ENCODE measurements around the gene MYOC.
"Not testable (repeated sequence)": the region's sequence is repeated elsewhere in the genome, so short reads cannot be mapped to it uniquely, and the experiment has no call there.

The MYOC gene

DNA sequence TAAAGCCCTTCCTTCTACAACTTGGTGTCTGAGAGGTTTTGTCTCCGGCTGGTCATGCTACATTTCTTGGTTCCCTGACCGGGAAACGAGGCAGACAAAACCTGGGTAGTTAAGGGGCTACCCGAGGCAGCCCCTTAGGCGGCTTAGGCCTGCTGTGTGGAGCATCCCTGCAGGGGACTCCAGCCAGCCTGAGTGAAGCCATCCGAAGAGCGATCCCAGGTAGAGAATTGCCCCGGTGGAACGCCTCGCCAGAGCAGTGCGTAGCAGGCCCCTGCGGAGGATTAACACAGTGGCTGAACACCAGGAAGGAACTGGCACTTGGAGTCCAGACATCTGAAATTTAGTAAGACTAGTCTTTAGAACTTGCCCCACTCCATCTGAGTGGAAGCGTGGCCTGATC, 51.6 kb downstream of the MYOC start:
- DNase-seq: no peak

GRCh38 chr1:171600310-171600709, 52.2 kb downstream of the MYOC start:
- not testable (repeated sequence) for DNase-seq

DNA sequence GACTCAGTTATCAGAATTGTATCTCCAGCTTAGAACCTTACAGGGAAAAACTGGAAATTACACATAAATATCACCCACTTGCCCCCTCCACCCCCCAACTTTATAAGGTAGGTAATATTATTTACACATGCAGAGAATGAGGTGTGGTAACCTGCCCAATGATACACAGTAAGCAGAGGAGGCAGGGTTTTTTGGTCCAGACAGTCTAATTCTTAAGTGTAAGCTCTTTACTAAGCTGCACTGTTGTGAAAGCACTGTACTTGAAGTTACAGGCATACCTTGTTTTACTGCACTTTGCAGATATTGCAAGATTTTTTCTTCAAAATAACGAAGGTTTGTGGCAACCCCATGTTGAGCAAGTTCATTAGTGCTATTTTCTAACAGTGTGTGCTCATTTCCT, 55.3 kb downstream of the MYOC start:
- no peak for DNase-seq

DNA sequence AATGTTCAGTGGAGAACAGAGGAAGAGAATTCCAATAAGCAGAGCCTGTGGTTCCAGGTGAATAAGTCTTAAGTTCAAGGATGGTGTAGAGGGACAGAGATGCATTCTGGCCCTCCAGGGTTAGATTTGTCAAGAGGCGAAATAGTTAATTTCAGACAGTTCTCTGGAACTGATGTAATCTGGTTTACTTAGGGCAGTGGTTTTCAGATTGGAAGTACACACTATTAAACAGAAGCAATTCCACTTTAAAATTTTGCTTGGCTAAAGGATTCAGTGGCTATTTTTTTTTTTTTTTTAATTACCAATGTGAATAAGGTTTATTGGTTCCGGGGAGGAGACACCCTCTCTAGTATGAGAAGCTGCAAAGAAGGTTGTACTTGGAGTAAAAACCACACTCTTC, 55.8 kb downstream of the MYOC start:
- no peak for DNase-seq

- no peak for DNase-seq
Measured at GRCh38 chr1:171596119-171596518, 56.4 kb downstream of the MYOC start.

DNA sequence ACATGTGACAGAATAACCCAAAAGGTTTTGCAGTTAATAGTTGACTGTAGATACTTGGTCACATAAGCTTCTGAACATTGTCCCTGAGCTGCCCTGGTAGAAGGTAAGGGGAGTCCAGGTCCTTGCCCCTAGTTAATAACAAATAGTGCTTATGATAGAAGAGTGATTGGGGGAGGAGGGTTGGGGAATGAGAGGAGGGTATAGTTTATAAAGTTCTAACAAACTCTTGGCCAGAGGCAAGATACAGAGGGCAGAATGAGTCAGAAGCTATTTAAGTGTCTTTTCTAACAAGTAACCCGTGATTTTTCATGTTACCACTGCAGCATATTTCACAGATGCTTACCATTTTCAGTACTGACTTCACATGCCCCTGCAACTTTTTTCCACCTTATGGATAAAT, 57.2 kb downstream of the MYOC start:
- DNase-seq: no peak

DNA sequence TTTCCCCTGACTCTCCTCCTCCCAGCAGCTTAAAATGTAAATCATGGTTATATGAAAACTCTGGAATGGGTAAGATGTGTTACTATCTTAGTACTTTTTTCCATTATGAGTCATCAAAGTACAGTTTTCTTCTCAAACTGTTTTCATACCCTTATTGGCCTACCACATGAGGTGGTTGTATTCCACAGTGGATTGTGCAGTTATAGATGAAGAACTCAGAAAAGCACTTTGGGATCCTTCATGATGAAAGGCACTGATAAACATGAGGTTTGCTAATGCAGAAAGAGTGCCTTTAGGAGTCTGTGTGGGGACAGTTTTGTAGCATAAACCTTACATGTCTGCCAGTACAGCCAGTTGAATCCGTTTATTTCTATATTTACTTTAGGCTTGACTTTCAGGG, 62.5 kb downstream of the MYOC start:
- DNase-seq: no peak

DNA sequence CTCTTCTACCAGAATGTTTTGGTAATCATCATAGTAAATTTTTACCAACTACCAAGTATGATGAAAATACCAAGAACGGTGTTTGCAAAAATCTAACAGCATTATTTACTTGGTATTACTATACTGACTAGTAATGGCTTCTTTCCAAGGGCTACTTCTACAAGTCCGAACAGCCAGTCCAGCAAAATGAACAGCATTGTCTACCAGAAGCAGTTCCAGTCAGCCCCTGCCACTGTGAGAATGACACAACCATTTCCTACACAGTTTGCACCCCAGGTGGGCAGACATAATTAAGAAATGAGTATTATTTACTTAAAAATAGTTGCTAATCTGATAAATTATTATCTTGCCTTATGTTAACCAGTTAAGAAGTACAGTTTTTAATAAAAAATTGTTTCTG, 64.3 kb downstream of the MYOC start:
- DNase-seq: no peak

GRCh38 chr1:171585715-171586114, 66.8 kb downstream of the MYOC start:
- DNase-seq: no peak
